MG63 (cell line): ENCODE data around the gene METTL1. TPM values are rescaled to one million over a fixed set of nuclear protein-coding genes. Genes with fewer than 3 reads are reported as not detected.
"Not testable (repeated sequence)": the region's sequence is repeated elsewhere in the genome, so short reads cannot be mapped to it uniquely, and the experiment has no call there.

Experiments
- DNase-seq: peaks from one replicate; pipeline ENCODE4 v3.0.0-alpha.2; 2020
- H3K27me3 ChIP-seq: fragments of 250-450 bp; sonication (Bioruptor Pico); 2 replicates; pipeline ENCODE4 v1.5.1; 2020; ENCODE audit warnings: mild to moderate bottlenecking, moderate library complexity
- H3K36me3 ChIP-seq: fragments of 250-450 bp; sonication (Bioruptor Pico); 2 replicates; pipeline ENCODE4 v1.5.1; 2020; ENCODE audit warnings: mild to moderate bottlenecking, moderate library complexity
- H3K4me3 ChIP-seq: fragments of 250-450 bp; sonication (Bioruptor Pico); 2 replicates; pipeline ENCODE4 v1.5.1; 2020; ENCODE audit warnings: mild to moderate bottlenecking, moderate library complexity
- H3K9me3 ChIP-seq: fragments of 250-450 bp; sonication (Bioruptor Pico); 2 replicates; pipeline ENCODE4 v1.5.1; 2020; ENCODE audit warnings: mild to moderate bottlenecking, moderate library complexity
- total RNA-seq: library from RNA; depleted of rRNA; stranded (reverse); fragments of >200 nt; shearing (Covaris generic); gene quantifications from 2 replicates; pipeline ENCODE4 v1.2.3, GENCODE V29; 2014; ENCODE audit warnings: low replicate concordance

The METTL1 gene
- total RNA-seq, 1 experiment from 2014 or later = 33.6 TPM

GRCh38 chr12:57726884-57727757 lies 44.8 kb downstream of the METTL1 start:
- no peaks in the 10 kb centered on the region for H3K9me3 ChIP-seq
- peak overlapping the region; percentile 78 for H3K4me3 ChIP-seq
- H3K36me3 ChIP-seq = no peaks in the 10 kb centered on the region; the same call in 1 of the 2 replicates
- H3K27me3 ChIP-seq = no peaks in the 10 kb centered on the region
- DNase-seq = no peak

DNA sequence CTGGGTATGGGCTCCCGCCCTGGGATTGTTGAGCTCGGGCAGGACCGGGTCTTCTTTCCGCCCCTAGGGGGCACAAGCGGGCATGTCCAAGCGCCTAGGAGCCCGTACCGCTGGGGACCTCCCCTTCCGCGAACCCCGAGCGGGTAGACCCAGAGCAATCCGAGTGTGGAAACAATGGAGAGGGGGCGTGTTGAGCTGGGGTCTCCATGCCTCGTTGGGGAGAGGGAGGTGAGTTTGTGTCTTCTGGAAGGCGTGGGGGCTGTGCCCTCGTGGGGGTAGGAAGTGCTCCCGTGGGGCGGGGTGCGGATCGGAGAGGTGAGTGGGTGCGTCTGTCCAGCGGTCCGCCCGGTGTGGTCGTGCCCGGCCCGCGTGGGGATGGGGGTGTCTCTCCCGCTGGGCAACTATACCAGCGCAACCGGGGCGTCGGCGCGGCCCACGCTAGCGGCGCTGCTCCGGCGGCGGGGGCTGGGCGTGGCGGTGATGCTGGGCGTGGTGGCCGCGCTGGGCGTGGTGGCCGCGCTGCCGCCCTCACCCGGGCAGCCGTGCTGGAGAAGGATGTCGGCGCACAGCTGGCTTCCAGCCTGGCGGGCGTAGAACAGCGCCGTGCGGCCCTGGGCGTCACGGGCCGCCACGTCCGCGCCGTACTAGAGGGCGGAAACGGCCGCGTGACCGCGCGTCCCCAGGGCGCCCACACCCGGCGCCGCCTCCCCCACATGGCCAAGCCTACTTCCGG lies 45.6 kb downstream of the METTL1 start:
- Histone ChIP-seq H3K4me3 (peak overlapping the region; percentile 78), H3K36me3 (no peaks in the 10 kb centered on the region; the same call in 1 of the 2 replicates), H3K9me3 (no peaks in the 10 kb centered on the region), H3K27me3 (no peaks in the 10 kb centered on the region)
- DNase-seq = peak; percentile 89

- no peak for DNase-seq
- no peaks in the 10 kb centered on the region for H3K27me3 ChIP-seq
- no peaks in the 10 kb centered on the region; the same call in 1 of the 2 replicates for H3K36me3 ChIP-seq
Observed at GRCh38 chr12:57725851-57726150, 46.1 kb downstream of the METTL1 start.

DNA sequence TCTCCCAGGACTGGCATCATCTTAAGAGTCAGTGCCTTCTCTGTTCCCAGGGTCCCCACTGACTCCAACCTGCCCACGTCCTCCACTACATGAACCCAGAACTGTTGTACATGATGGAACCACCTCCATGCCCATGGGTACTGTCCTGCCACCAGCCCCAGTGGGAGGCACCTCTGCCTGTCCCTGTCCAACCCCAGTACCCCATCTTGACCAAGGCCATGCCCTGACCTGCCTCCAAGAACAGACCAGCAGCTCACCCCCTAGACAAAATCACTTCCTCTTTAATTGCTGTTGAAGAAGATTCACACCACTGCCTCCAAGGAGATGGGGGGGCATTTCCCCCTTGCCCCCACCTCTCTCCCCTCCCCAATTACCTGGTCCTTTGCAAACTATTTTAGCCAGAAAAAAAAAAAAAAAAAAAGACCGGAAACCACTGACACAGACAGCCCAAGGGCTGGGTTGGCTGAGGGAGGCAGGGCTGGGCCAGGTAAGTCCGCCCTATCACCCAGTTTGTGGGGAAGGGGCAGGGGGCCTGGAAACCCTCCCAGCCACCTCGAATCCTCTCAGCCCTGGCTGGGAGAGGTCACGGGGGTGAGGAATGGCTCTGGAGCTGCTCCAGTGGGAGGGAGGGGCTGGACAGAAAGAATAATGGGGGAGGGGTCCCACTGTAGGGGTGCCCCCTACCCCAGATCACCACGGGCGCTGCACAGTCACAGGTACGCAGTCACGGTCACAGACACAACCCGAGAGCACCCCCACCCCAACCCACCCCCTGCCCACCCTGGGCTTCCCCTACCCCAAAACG lies 46.8 kb downstream of the METTL1 start:
- Histone ChIP-seq H3K4me3 (no peak overlapping the region), H3K27me3 (no peaks in the 10 kb centered on the region), H3K9me3 (no peaks in the 10 kb centered on the region), H3K36me3 (no peaks in the 10 kb centered on the region; the same call in 1 of the 2 replicates)
- DNase-seq = no peak

More at GRCh38 chr12:57725851-57726150, 46.1 kb downstream of the METTL1 start:
- Histone ChIP-seq H3K4me3 (peak overlapping the region; percentile 78), H3K9me3 (no peaks in the 10 kb centered on the region)

GRCh38 chr12:57724003-57724935 lies 47.6 kb downstream of the METTL1 start:
- H3K9me3 ChIP-seq = no peaks in the 10 kb centered on the region
- no peaks in the 10 kb centered on the region for H3K27me3 ChIP-seq
- no peaks in the 10 kb centered on the region; the same call in 1 of the 2 replicates for H3K36me3 ChIP-seq
- DNase-seq = no peak
- no peak overlapping the region for H3K4me3 ChIP-seq

DNA sequence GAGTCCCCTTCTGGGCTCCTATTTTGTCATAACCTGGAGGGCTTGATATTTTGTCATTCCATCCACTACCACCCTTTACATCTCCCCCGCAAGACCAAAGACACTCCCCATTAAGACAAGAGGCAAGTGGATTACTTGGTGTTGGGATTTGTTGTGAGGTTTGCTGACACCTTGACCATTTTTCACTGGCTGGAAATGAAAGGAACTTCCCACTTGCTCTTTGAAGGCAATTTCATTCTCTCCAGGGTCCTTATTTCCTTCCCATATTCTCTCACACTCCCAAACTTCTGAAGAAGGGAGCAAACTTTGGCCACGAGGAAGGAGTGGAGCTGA lies 48.3 kb downstream of the METTL1 start:
- no peak overlapping the region for H3K4me3 ChIP-seq
- H3K9me3 ChIP-seq = no peaks in the 10 kb centered on the region
- DNase-seq = no peak
- no peaks in the 10 kb centered on the region; the same call in 1 of the 2 replicates for H3K36me3 ChIP-seq
- H3K27me3 ChIP-seq = no peaks in the 10 kb centered on the region

DNA sequence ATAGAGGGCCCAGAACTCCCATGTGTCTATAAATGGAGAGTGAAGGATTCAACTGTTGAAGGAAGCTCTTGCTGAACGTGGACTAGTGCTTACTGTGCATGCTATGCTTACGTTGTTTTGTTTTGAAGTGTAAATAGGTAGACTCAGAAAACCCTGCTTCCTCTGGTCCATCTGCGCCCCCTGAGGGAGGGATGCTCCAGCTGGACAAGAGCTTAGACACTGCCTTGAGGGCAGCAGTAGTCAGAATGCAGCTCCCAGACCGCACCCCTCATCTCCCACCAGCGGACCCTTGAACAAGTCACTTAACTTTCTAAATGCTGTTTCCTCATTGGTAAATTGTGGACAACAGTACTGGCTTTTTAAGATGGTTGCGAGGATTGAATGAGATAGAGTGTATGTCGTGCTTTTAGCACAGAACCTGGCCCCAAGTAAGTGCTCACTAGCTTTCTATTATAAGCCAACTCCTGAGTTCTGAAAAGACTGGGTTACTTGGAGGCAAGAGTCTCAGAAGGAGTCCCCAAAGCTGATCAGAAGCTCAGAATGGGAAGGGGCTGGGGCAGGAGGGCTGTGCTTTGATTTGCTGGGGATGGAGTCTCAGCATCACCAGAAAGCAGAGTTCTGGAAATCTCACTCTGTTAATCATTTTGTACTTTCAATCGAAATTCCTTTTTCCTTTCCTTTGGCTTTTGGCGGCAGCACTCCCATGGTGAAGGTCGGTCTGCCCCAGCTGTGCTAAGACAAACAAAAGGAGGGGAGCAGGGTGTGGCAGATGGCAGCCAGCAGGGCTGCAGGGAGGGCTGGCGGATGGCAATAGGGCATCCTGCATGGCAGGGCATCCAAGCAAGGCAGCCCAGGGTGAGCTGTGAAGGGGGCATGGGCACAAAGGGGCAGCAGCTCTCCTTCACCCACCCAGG lies 48.9 kb downstream of the METTL1 start:
- Histone ChIP-seq H3K4me3 (no peak overlapping the region), H3K9me3 (no peaks in the 10 kb centered on the region), H3K36me3 (no peaks in the 10 kb centered on the region; the same call in 1 of the 2 replicates), H3K27me3 (no peaks in the 10 kb centered on the region)
- DNase-seq = no peak

DNA sequence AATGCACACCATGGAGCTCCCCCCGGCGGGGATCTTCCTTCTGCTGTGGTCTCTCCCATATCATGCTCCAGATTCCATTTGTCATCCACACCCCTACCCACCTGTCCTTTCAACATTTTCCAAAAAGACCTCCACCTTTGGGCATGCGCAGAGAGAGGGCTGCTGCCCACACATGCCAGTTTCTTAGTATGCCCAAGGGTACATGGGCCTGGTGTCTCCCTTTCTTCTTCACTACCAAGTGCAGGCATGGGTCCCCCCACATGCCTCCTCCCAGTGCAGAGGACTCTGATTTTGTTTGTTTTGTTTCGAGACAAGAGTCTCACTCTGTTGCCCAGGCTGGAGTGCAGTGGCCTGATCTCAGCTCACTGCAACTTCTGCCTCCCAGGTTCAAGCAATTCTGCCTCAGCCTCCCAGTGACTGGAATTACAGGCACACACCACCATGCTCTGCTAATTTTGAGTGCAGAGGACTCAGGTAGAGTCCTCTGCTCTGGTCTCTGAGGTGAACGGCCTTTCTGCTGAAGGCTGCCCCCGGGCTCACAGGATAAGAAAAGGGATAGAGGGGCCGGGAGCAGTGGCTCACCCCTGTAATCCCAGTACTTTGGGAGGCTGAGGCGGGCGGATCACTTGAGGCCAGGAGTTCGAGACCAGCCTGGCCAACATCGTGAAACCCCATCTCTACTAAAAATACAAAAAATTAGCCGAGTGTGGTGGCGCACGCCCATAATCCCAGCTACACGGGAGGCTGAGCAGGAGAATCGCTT lies 49.9 kb downstream of the METTL1 start:
- not testable (repeated sequence) for H3K36me3 ChIP-seq, H3K9me3 ChIP-seq, DNase-seq, H3K27me3 ChIP-seq, H3K4me3 ChIP-seq

GRCh38 chr12:57720606-57721595 lies 51.0 kb downstream of the METTL1 start:
- no peak for DNase-seq
- peaks cover 4% of the 10 kb centered on the region for H3K36me3 ChIP-seq
- H3K9me3 ChIP-seq = no peaks in the 10 kb centered on the region
- no peaks in the 10 kb centered on the region for H3K27me3 ChIP-seq
- no peak overlapping the region for H3K4me3 ChIP-seq

DNA sequence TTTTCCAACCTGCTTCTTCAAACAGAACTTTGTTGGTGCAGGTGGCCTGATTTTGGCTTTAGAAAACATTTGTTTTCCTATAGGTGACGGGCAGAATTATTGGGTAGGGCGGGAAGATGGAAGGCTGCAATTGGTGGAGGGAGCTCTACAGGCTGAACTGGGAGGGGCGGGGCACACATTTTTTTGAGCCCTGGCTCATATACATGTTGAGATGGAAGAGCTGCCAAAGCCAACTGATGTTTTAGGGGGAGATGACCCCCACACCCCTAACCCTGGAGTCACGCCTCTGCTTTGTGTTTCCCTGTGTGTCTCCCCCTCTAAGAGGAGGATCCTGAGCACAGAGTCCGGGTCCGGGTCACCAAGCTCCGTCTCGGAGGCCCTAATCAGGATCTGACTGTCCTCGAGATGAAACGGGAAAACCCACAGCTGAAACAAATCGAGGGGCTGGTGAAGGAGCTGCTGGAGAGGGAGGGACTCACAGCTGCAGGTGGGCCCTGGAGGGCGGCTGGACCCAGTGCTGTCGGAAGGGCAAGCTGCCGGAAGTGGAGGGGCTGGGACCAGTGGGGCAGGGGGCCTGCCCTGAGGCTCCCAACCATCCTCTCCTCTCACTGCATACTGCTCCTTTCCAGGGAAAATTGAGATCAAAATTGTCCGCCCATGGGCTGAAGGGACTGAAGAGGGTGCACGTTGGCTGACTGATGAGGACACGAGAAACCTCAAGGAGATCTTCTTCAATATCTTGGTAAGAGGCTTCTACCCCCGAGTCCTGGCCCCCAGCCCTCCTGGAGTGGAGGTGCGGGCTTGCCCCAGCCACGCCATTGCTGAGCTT lies 51.9 kb downstream of the METTL1 start:
- no peak overlapping the region for H3K4me3 ChIP-seq
- H3K9me3 ChIP-seq = no peaks in the 10 kb centered on the region
- peaks cover 7% of the 10 kb centered on the region for H3K36me3 ChIP-seq
- DNase-seq = no peak
- H3K27me3 ChIP-seq = no peaks in the 10 kb centered on the region

DNA sequence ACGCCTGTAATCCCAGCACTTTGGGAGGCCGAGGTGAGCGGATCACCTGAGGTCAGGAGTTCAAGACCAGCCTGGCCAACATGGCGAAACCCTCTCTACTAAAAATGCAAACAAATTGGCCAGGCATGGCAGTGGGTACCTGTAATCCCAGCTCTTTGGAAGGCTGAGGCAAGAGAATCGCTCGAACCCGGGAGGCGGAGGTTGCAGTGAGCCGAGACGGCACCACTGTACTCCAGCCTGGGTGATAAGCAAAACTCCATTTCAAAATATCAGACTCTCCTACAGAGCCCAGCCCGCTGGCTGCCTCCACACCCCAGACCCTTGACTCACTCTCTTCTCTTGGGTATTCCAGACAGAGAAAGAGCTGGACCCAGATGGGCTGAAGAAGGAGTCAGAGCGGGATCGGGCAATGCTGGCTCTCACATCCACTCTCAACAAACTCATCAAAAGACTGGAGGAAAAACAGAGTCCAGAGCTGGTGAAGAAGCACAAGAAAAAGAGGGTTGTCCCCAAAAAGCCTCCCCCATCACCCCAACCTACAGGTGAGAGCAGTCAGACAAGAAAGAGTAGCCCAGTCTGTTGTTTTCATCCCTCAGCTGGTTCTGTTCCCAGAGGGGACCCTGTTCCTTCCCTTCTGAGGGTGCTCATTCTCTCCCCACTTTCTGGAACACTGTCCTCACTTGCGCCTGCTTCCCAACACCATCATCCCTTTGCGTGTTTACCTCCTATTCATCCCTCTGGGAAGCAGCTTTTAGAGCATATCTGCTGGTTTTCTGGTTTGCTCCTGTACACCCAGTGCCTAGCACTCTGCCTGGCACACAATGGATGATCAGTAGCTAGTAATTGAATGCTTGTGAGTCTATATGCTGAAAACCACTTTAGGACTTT lies 53.0 kb downstream of the METTL1 start:
- DNase-seq = no peak
- Histone ChIP-seq H3K27me3 (no peaks in the 10 kb centered on the region), H3K4me3 (no peak overlapping the region), H3K36me3 (peaks cover 7% of the 10 kb centered on the region), H3K9me3 (no peaks in the 10 kb centered on the region)
